Measurements from ENCODE around the gene MEPCE. TPM values are rescaled to one million over a fixed set of nuclear protein-coding genes. Genes with fewer than 3 reads are reported as not detected.
A peak's percentile ranks its signal among the peaks of the same experiment; 100 is the strongest.
"Not testable (repeated sequence)": the region's sequence is repeated elsewhere in the genome, so short reads cannot be mapped to it uniquely, and the experiment has no call there.

MEPCE gene
- total and polyA plus RNA-seq, 8 donors: 11.1 to 20.7 (median 16.2) TPM

DNA sequence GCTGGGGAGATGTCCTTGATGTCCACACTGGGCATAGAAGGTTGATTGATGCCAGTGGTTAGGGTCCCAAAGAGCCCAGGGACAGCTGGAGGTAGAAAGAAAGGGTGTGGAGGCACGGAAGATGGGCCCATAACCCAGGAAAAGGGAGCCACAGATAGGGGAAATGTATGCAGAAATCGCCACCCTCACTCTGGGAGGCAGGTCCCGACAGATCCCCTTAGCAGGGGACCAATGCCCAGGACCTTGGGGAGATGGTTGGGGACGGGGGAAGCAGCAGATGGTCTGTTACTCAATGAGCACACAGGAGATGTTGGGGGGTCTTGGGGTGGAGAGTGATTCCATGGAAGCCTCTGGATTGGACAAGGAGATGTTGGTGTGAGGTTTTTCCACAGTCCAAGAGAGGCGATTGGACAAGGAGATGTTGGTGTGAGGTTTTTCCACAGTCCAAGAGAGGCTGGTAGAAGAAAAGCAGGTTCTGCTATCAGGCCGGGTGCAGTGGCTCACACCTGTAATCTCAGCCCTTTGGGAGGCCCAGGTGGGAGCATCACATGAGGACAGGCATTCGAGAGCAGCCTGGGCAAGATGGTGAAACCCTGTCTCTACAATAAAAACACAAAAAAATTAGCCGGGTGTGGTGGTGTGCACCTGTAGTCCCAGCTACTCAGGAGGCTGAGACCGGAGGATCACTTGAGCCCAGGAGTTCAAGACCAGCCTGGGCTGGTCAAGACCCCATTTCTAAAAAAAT lies 13.6 kb downstream of the MEPCE start:
- Histone ChIP-seq H3K9me3 (no peaks in the 10 kb centered on the region), H3K27me3 (no peaks in the 10 kb centered on the region), H3K4me1 (no peaks in the 10 kb centered on the region), H3K36me3 (no peaks in the 10 kb centered on the region), H3K4me3 (no peak overlapping the region), H3K27ac (no peak overlapping the region)
- intact Hi-C loops (cut with DNase I): no loop called here
- FAIRE-seq (no peak), DNase-seq (peak in 3 of 6 donors; percentile 9 to 20 (median 15)), ATAC-seq (no peak)
- TF ChIP-seq CTCF (IDR thresholded peaks at IDR 0.05): no peak
- 88% methylated on average over 9 of the region's 9 CpGs for WGBS, 2 donors

DNA sequence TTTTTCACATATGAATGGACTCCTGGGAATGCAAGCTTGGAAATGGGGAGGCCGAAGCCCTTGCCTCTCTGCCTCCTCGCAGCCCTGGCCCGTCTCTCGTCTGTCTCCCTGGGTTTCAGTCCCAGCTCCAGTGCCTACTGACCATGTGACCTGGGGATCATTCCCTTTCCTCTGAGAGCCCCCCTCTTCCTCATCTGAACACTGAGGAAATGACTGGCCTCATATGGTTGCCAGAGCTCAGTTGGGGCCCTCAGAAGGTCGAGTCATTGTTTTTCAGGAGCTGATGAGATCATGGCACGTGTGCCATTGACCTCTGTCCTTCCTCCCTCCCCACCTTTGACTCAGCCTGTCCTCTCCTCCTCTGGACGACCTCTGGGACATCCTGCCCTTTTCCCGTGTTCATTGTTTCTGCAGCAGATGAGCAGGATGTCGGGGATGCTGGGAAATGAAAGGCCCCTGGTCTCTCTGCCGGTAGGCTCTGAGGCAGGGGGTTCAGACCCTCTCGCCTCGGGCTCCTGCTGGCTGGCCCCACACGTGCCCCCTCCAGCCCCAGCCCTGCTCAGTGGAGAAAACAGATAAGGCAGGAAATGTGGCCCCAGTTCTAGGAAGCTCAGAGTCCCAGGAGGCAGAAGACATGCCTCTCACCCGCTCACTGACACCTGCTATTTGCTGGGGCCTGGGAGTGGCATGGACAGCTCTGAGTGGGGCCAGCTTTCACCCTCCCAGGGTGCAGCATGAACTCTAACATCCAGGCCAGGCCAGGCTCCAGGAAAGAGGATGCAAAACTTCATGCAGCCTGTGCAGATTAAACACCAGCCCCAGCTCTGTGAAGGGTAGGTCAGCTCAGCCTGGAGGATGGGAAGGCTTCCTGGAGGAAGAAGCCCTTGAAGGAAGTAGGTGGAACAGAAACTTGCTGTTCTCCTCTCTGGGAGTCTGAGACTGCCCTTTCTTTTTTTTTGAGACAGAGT lies 15.0 kb downstream of the MEPCE start:
- peak in 3 of 6 donors; percentile 7 to 47 (median 30) for DNase-seq

DNA sequence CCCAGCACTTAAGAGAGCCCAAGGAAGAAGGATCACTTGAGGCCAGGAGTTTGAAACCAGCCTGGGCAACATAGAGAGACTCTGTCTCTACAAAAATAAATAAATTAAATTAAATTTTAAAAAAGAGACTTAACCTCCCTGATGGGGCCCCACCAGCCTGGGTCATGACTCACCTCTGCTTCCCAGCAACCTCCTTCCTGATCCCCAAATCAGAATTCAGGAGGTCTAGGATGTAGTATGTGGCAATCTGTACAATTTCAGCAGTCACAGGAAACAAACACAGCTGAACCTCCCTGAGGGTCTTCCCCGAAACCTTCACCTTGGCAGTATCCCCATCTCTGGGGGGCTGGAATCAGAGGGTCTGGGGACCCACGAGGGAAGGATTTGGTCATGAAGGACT lies 16.4 kb downstream of the MEPCE start:
- TF ChIP-seq CTCF (IDR thresholded peaks at IDR 0.05): no peak
- WGBS, 2 donors: 60 to 68% methylated on average over 2 of the region's 2 CpGs
- ATAC-seq (no peak), DNase-seq (no peak), FAIRE-seq (no peak)
- Histone ChIP-seq H3K36me3 (no peaks in the 10 kb centered on the region), H3K9me3 (no peaks in the 10 kb centered on the region), H3K27me3 (no peaks in the 10 kb centered on the region), H3K4me3 (no peak overlapping the region), H3K4me1 (no peaks in the 10 kb centered on the region), H3K27ac (no peak overlapping the region)
- intact Hi-C loops (cut with DNase I): no loop called here

More for the DNA sequence above, 15.0 kb downstream of the MEPCE start:
- Histone ChIP-seq H3K27me3 (no peaks in the 10 kb centered on the region), H3K27ac (peak overlapping the region in 2 of 4 donors; percentile 9 to 19), H3K36me3 (no peaks in the 10 kb centered on the region), H3K4me3 (no peak overlapping the region), H3K9me3 (no peaks in the 10 kb centered on the region), H3K4me1 (no peaks in the 10 kb centered on the region)
- WGBS, 2 donors: 40 to 46% methylated on average over 14 of the region's 14 CpGs
- ATAC-seq: peak in 3 of 4 donors; percentile 38 to 57 (median 44)
- no peak for FAIRE-seq
- TF ChIP-seq CTCF (IDR thresholded peaks at IDR 0.05): no peak
- intact Hi-C loops (cut with DNase I): no loop called here

DNA sequence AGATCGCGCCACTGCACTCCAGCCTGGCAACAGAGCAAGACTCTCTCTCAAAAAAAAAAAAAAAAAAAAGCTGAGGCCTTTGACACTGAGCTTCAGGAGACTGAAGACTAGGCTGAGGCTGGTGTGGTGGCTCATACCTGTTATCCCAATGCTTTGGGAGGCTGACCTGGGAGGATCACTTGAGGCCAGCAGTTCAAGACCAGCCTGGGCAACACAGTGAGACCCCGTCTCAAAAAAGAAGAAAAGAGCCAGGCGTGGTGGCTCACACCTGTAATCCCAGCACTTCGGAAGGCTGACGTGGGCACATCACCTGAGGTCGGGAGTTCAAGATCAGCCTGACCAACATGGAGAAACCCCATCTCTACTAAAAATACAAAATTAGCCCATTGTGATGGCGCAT lies 17.7 kb downstream of the MEPCE start:
- ATAC-seq; H3K27me3 ChIP-seq; H3K36me3 ChIP-seq; FAIRE-seq; intact Hi-C loops (cut with DNase I); H3K4me1 ChIP-seq; H3K27ac ChIP-seq; H3K4me3 ChIP-seq; H3K9me3 ChIP-seq: not testable (repeated sequence)
- peak in 2 of 6 donors; percentile 3 to 8 for DNase-seq
- 95 to 100% methylated on average over 8 of the region's 8 CpGs for WGBS, 2 donors

- TF ChIP-seq CTCF (IDR thresholded peaks at IDR 0.05): no peak
- WGBS, 2 donors: 88 to 89% methylated on average over 13 of the region's 13 CpGs
- no peaks in the 10 kb centered on the region for H3K4me1 ChIP-seq
- ATAC-seq: no peak
- no peaks in the 10 kb centered on the region for H3K9me3 ChIP-seq
- no peaks in the 10 kb centered on the region for H3K36me3 ChIP-seq
- no peak for FAIRE-seq
- H3K27me3 ChIP-seq: no peaks in the 10 kb centered on the region
- DNase-seq: no peak
- H3K4me3 ChIP-seq: no peak overlapping the region
- H3K27ac ChIP-seq: no peak overlapping the region
- intact Hi-C loops (cut with DNase I): no loop called here
Observed at GRCh38 chr7:100449190-100449795, 19.7 kb downstream of the MEPCE start.

Measured in pancreas (tissue), 10 donors.